Panc1 (cell line): ENCODE measurements around the gene DNPEP. TPM values are rescaled to one million over a fixed set of nuclear protein-coding genes. Genes with fewer than 3 reads are reported as not detected.
A peak's percentile ranks its signal among the peaks of the same experiment; 100 is the strongest.

ENCODE experiments used
- ATAC-seq: fragments of 200-7000 bp; cut with Tn5 transposase; 2 replicates; pipeline ENCODE4 v1.9.1; 2020; ENCODE audit warnings: mild to moderate bottlenecking, moderate library complexity
- BruUV-seq: library from RNA; stranded (reverse); fragments of 400-500 nt; replicated peaks from 2 replicates; lab custom pipeline; 2021; lab: Mats Ljungman, UMichigan
- CTCF ChIA-PET: fragments of 300-600 bp; sonication (Branson Sonifier 250); formaldehyde crosslinking; loops from one replicate; lab custom pipeline; 2022; ENCODE audit warnings: antibody characterized with exemption; lab: Charles Lee
- POLR2A ChIA-PET: fragments of 300-600 bp; sonication (Branson Sonifier 250); formaldehyde crosslinking; loops from one replicate; lab custom pipeline; 2022; ENCODE audit warnings: antibody characterized with exemption; lab: Charles Lee
- DNase-seq: peaks from one replicate; pipeline ENCODE4 v3.0.0-alpha.2; 2010; ENCODE audit warnings: low read depth, low spot score
- H3K27ac ChIP-seq: 2 replicates; pipeline ENCODE4 v1.5.1; 2011; ENCODE audit warnings: mild to moderate bottlenecking, low read length, inconsistent platforms
- H3K27me3 ChIP-seq: fragments of 200-500 bp; sonication (Bioruptor generic); 2 replicates; pipeline ENCODE4 v1.6.0; 2014; ENCODE audit warnings: low read length, inconsistent platforms; ENCODE audit not compliant: control insufficient read depth, insufficient read depth
- H3K36me3 ChIP-seq: fragments of 200-500 bp; sonication (Bioruptor generic); 2 replicates; pipeline ENCODE4 v1.5.1; 2014; ENCODE audit warnings: inconsistent platforms, mild to moderate bottlenecking, low read length, moderate library complexity; ENCODE audit not compliant: control insufficient read depth, insufficient read depth
- H3K4me1 ChIP-seq: 2 replicates; pipeline ENCODE4 v1.5.1; 2011; ENCODE audit warnings: inconsistent platforms, mild to moderate bottlenecking, low read length, moderate library complexity; ENCODE audit not compliant: control insufficient read depth, insufficient read depth
- H3K4me3 ChIP-seq, 2 experiments: 2 replicates each; pipeline ENCODE4 v1.5.1; 2011 to 2012; ENCODE audit warnings: low read depth in 2 of 2, low read length in 2 of 2, mild to moderate bottlenecking in 2 of 2, inconsistent platforms in 1 of 2, moderate library complexity in 1 of 2
- H3K9me3 ChIP-seq: fragments of 200-500 bp; sonication (Bioruptor generic); 2 replicates; pipeline ENCODE4 v1.5.1; 2014; ENCODE audit warnings: low read depth, mild to moderate bottlenecking, inconsistent platforms, low read length, moderate library complexity; ENCODE audit not compliant: control insufficient read depth, insufficient read depth
- CTCF ChIP-seq: fragments of 450-650 bp; IDR thresholded peaks from 2 replicates; pipeline ENCODE4 v1.5.1; 2017; ENCODE audit warnings: mild to moderate bottlenecking
- POLR2AphosphoS5 ChIP-seq: IDR thresholded peaks from 2 replicates; pipeline ENCODE4 v1.6.1; 2012; ENCODE audit warnings: mild to moderate bottlenecking, low read depth, low read length, moderate library complexity
- REST ChIP-seq, 2 experiments: IDR thresholded peaks; 2 replicates each; pipeline ENCODE4 v1.6.1; 2011 to 2012; ENCODE audit warnings: low read depth in 2 of 2, control low read depth in 1 of 2, low read length in 1 of 2, mild to moderate bottlenecking in 1 of 2, moderate library complexity in 1 of 2; ENCODE audit not compliant: insufficient read depth in 1 of 2
- SIN3A ChIP-seq: IDR thresholded peaks from 2 replicates; pipeline ENCODE4 v1.6.1; 2012; ENCODE audit warnings: low read depth, mild to moderate bottlenecking, low read length, moderate library complexity, borderline replicate concordance; ENCODE audit not compliant: insufficient read depth
- TCF7L2 ChIP-seq: IDR thresholded peaks from 2 replicates; pipeline ENCODE4 v1.6.1; 2011; ENCODE audit warnings: mild to moderate bottlenecking, low read depth, low read length, inconsistent platforms
- in situ Hi-C: cut with HindIII; loops from 2 replicates; pipeline ENCODE4 v1.10.0; 2016; ENCODE audit warnings: low sequenced_read_pairs, low pct_unique_long_range_greater_than_20kb
- intact Hi-C: fragments of 100-400 bp; cut with micrococcal nuclease; formaldehyde crosslinking; loops from one replicate; pipeline ENCODE4 v1.10.0; 2022; ENCODE audit not compliant: unreplicated experiment
- total RNA-seq: library from RNA; stranded (reverse); gene quantifications from one replicate; pipeline ENCODE4 v1.2.1, GENCODE V29; 2021; ENCODE audit not compliant: unreplicated experiment

Gene DNPEP
- total RNA-seq, 1 experiment from 2014 or later: 107 TPM

GRCh38 chr2:219404954-219405353, 17.2 kb upstream of the DNPEP start:
- Histone ChIP-seq H3K27me3 (no peaks in the 10 kb centered on the region), H3K4me1 (peaks cover 19% of the 10 kb centered on the region), H3K4me3 (no peak overlapping the region), H3K9me3 (no peaks in the 10 kb centered on the region), H3K27ac (no peak overlapping the region), H3K36me3 (no peaks in the 10 kb centered on the region)
- CTCF ChIA-PET: interaction anchor here (0.6 to 5.0 kb wide), 4 partner anchors 13 to 125 kb away, joined by 4 to 29 read pairs (median 6); partner anchors contain the start of gene DNPEP
- in situ Hi-C loops (no loop called here), intact Hi-C loops (no loop called here)
- POLR2A ChIA-PET: no interaction called here
- BruUV-seq: no TSS peak
- DNase-seq (no peak), ATAC-seq (peak; percentile 44; the same call in 1 of the 2 replicates)
- TF ChIP-seq POLR2AphosphoS5 (no peak), SIN3A (no peak), CTCF (no peak), REST (IDR thresholded peaks at IDR 0.05; ENCODE audit: insufficient read depth in 1 of 2, low read depth in 2 of 2, low read length in 1 of 2) (no peak), TCF7L2 (no peak)

GRCh38 chr2:219404291-219404910, 16.7 kb upstream of the DNPEP start:
- intact Hi-C loops: no loop called here
- CTCF ChIA-PET: interaction anchor here (0.6 to 5.0 kb wide), 5 partner anchors 12 to 126 kb away, joined by 3 to 29 read pairs (median 5); partner anchors contain the start of gene DNPEP
- Histone ChIP-seq H3K36me3 (no peaks in the 10 kb centered on the region), H3K27me3 (no peaks in the 10 kb centered on the region), H3K27ac (no peak overlapping the region), H3K4me3 (no peak overlapping the region), H3K9me3 (no peaks in the 10 kb centered on the region), H3K4me1 (peaks cover 24% of the 10 kb centered on the region)
- ATAC-seq (no peak), DNase-seq (no peak)
- TF ChIP-seq TCF7L2: no peak
- TF ChIP-seq CTCF: no peak
- no peak for TF ChIP-seq REST (IDR thresholded peaks at IDR 0.05; ENCODE audit: insufficient read depth in 1 of 2, low read depth in 2 of 2, low read length in 1 of 2)
- no peak for TF ChIP-seq SIN3A
- TF ChIP-seq POLR2AphosphoS5: no peak
- in situ Hi-C loops: no loop called here
- no TSS peak for BruUV-seq
- POLR2A ChIA-PET: no interaction called here
